ENCODE measurements around the gene SIM1.
A peak's percentile ranks its signal among the peaks of the same experiment; 100 is the strongest.

SIM1 gene, protein sequence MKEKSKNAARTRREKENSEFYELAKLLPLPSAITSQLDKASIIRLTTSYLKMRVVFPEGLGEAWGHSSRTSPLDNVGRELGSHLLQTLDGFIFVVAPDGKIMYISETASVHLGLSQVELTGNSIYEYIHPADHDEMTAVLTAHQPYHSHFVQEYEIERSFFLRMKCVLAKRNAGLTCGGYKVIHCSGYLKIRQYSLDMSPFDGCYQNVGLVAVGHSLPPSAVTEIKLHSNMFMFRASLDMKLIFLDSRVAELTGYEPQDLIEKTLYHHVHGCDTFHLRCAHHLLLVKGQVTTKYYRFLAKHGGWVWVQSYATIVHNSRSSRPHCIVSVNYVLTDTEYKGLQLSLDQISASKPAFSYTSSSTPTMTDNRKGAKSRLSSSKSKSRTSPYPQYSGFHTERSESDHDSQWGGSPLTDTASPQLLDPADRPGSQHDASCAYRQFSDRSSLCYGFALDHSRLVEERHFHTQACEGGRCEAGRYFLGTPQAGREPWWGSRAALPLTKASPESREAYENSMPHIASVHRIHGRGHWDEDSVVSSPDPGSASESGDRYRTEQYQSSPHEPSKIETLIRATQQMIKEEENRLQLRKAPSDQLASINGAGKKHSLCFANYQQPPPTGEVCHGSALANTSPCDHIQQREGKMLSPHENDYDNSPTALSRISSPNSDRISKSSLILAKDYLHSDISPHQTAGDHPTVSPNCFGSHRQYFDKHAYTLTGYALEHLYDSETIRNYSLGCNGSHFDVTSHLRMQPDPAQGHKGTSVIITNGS

GRCh38 chr6:100464903-100465700 lies at the start of gene SIM1:
Gene SIM1, minus strand, starts transcription at chr6:100464921. Its CDS starts 1,453 bp downstream, at chr6:100463468.
- Histone ChIP-seq H3K36me3 (no peaks in the 10 kb centered on the region), H3K4me1 (peaks cover 24% of the 10 kb centered on the region), H4K20me1 (peaks cover 6% of the 10 kb centered on the region; the same call in 1 of the 2 replicates), H3K27me3 (peaks cover 78% of the 10 kb centered on the region), H3K27ac (no peak within 1 kb of the TSS), H3K4me2 (no peak within 1 kb of the TSS), H3K9me3 (peaks cover 53% of the 10 kb centered on the region), H3K4me3 (peak within 1 kb of the TSS; percentile 39; the same call in 1 of the 2 replicates), H3K9ac (no peak within 1 kb of the TSS)
- TF ChIP-seq Cebpa-rat (IDR thresholded peaks at IDR 0.05), result no peak

DNA sequence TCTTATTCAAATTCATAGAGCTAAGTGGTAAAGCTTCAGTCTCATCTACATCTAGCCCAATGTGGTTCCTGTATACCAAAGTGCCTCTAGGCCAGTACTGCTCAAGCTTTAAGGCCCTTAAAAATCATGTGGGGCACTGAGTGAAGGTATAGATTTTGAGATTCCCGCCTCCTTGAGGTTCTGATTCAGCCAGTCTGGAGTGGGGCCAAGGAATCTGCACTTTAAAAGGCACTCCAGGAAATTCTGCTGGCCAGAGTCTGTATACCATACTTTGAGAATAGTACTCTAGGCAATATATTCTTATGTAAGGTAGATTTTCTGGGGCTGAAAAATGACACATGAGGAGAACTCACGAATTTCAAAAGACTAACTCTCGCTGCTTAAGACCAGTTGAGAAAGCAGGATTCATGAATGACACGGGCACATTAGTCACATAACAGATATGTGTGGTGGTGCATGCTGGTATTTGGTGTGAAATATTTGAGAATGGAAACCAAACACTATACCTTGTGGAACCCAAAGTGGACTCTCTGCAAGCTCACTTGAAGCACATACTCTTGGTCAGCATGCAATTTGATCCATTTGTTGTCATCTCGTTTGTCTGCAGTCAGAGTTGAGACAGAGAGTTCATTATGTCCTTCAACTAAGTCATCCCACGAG lies 47.6 kb upstream of the SIM1 start:
- Histone ChIP-seq H3K4me1 (no peaks in the 10 kb centered on the region), H4K20me1 (no peaks in the 10 kb centered on the region), H3K36me3 (peaks cover 60% of the 10 kb centered on the region), H3K9ac (no peak overlapping the region), H3K9me3 (no peaks in the 10 kb centered on the region), H3K27me3 (no peaks in the 10 kb centered on the region), H3K4me2 (no peak overlapping the region), H3K27ac (no peak overlapping the region), H3K4me3 (no peak overlapping the region)
- TF ChIP-seq Cebpa-rat (IDR thresholded peaks at IDR 0.05), result no peak

- H3K4me3 ChIP-seq, result no peak overlapping the region
- peaks cover 46% of the 10 kb centered on the region for H3K36me3 ChIP-seq
- no peaks in the 10 kb centered on the region for H3K9me3 ChIP-seq
- H4K20me1 ChIP-seq, result no peaks in the 10 kb centered on the region
- no peak overlapping the region for H3K9ac ChIP-seq
- H3K4me1 ChIP-seq, result no peaks in the 10 kb centered on the region
- no peak for TF ChIP-seq Cebpa-rat (IDR thresholded peaks at IDR 0.05)
- no peak overlapping the region for H3K4me2 ChIP-seq
- no peak overlapping the region for H3K27ac ChIP-seq
- H3K27me3 ChIP-seq, result no peaks in the 10 kb centered on the region
Measured at GRCh38 chr6:100509101-100509500, 44.4 kb upstream of the SIM1 start.

GRCh38 chr6:100506651-100507050 lies 41.9 kb upstream of the SIM1 start:
- H3K27ac ChIP-seq, result no peak overlapping the region
- H3K9ac ChIP-seq, result no peak overlapping the region
- TF ChIP-seq Cebpa-rat (IDR thresholded peaks at IDR 0.05), result no peak
- H3K9me3 ChIP-seq, result no peaks in the 10 kb centered on the region
- H4K20me1 ChIP-seq, result no peaks in the 10 kb centered on the region
- H3K4me3 ChIP-seq, result no peak overlapping the region
- no peaks in the 10 kb centered on the region for H3K4me1 ChIP-seq
- no peaks in the 10 kb centered on the region for H3K27me3 ChIP-seq
- no peak overlapping the region for H3K4me2 ChIP-seq
- peaks cover 33% of the 10 kb centered on the region for H3K36me3 ChIP-seq

GRCh38 chr6:100504786-100505737 lies 40.3 kb upstream of the SIM1 start:
- Histone ChIP-seq H3K27ac (no peak overlapping the region), H3K36me3 (peaks cover 25% of the 10 kb centered on the region), H3K27me3 (no peaks in the 10 kb centered on the region), H3K4me2 (no peak overlapping the region), H3K9me3 (no peaks in the 10 kb centered on the region), H3K9ac (no peak overlapping the region), H3K4me3 (no peak overlapping the region), H3K4me1 (no peaks in the 10 kb centered on the region), H4K20me1 (no peaks in the 10 kb centered on the region)
- TF ChIP-seq Cebpa-rat (IDR thresholded peaks at IDR 0.05), result no peak

- H3K9me3 ChIP-seq, result no peaks in the 10 kb centered on the region; the same call in 1 of the 2 replicates
- no peak overlapping the region for H3K9ac ChIP-seq
- no peaks in the 10 kb centered on the region for H3K4me1 ChIP-seq
- no peaks in the 10 kb centered on the region for H3K27me3 ChIP-seq
- H3K27ac ChIP-seq, result no peak overlapping the region
- peaks cover 10% of the 10 kb centered on the region for H3K36me3 ChIP-seq
- no peak overlapping the region for H3K4me2 ChIP-seq
- H4K20me1 ChIP-seq, result no peaks in the 10 kb centered on the region
- H3K4me3 ChIP-seq, result no peak overlapping the region
- TF ChIP-seq Cebpa-rat (IDR thresholded peaks at IDR 0.05), result no peak
Measured at GRCh38 chr6:100503043-100503705, 38.5 kb upstream of the SIM1 start.

GRCh38 chr6:100493206-100493888 lies 28.6 kb upstream of the SIM1 start:
- Histone ChIP-seq H3K4me3 (no peak overlapping the region), H3K36me3 (no peaks in the 10 kb centered on the region), H3K27me3 (no peaks in the 10 kb centered on the region), H3K9ac (no peak overlapping the region), H4K20me1 (no peaks in the 10 kb centered on the region), H3K4me1 (no peaks in the 10 kb centered on the region), H3K9me3 (peaks cover 4% of the 10 kb centered on the region; the same call in 1 of the 2 replicates), H3K4me2 (no peak overlapping the region), H3K27ac (no peak overlapping the region)
- no peak for TF ChIP-seq Cebpa-rat (IDR thresholded peaks at IDR 0.05)

Data from BLaER1 (cell line).